ENCODE data around the gene MYRIP.

DNA sequence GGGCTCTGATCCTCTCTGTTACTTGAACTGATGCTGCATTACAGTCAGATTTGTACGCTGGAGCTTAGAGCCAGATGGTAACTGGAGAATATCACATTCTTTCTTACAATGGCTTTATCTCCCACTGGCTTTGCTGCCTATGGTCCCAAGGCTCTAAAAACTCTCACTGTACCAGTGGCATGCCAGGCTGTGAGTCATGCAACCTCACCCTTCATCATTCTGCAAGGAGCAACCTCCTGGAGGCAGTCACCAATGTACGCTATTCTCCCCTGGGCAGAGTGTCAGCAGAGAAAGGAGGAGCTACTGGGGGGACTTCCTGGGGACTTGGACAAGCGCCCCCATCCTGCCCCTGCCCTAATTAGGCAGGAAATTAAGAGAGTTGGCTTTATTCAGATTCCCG, 402.2 kb downstream of the MYRIP start:
- TF ChIP-seq EZH2 (IDR thresholded peaks at IDR 0.05; ENCODE audit: borderline replicate concordance, low read length): no peak
- TF ChIP-seq, protein P1, sequence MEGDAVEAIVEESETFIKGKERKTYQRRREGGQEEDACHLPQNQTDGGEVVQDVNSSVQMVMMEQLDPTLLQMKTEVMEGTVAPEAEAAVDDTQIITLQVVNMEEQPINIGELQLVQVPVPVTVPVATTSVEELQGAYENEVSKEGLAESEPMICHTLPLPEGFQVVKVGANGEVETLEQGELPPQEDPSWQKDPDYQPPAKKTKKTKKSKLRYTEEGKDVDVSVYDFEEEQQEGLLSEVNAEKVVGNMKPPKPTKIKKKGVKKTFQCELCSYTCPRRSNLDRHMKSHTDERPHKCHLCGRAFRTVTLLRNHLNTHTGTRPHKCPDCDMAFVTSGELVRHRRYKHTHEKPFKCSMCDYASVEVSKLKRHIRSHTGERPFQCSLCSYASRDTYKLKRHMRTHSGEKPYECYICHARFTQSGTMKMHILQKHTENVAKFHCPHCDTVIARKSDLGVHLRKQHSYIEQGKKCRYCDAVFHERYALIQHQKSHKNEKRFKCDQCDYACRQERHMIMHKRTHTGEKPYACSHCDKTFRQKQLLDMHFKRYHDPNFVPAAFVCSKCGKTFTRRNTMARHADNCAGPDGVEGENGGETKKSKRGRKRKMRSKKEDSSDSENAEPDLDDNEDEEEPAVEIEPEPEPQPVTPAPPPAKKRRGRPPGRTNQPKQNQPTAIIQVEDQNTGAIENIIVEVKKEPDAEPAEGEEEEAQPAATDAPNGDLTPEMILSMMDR (conservative IDR thresholded peaks at IDR 0.05 in 1 of 2, IDR thresholded peaks at IDR 0.05 in 1 of 2; ENCODE audit: extremely low read depth in 1 of 2, insufficient read depth in 1 of 2, low read depth in 1 of 2, low read length in 2 of 2): no peak
